Activated CD8-positive, alpha-beta T cell treated with anti-CD3 and anti-CD28 coated beads, Interleukin-2, amount 10 ng/mL, durations not matched to agents 7 days and 5 days (primary cell): Measurements from ENCODE around the gene KCNIP4. TPM values are rescaled to one million over a fixed set of nuclear protein-coding genes. Genes with fewer than 3 reads are reported as not detected.

Experiments
- ATAC-seq: fragments of 150-1000 bp; cut with Tn5 transposase; one replicate; pipeline ENCODE4 v1.10.0; 2021; ENCODE audit warnings: moderate library complexity
- CTCF ChIA-PET: fragments of 350-600 bp; sonication (Branson Sonifier 250); formaldehyde crosslinking; loops from one replicate; lab custom pipeline; 2021; ENCODE audit warnings: antibody characterized with exemption; lab: Charles Lee
- POLR2A ChIA-PET: fragments of 350-600 bp; sonication (Branson Sonifier 250); formaldehyde crosslinking; loops from one replicate; lab custom pipeline; 2021; ENCODE audit warnings: antibody characterized with exemption; lab: Charles Lee
- DNase-seq: peaks from one replicate; pipeline ENCODE4 v3.0.0-alpha.2; 2020
- H3K27ac Mint-ChIP-seq: one replicate; pipeline ENCODE4 v1.8.0; 2021; ENCODE audit warnings: mild to moderate bottlenecking, mixed read lengths
- H3K27me3 Mint-ChIP-seq: one replicate; pipeline ENCODE4 v1.8.0; 2021; ENCODE audit warnings: low read depth, mixed read lengths
- H3K36me3 Mint-ChIP-seq: one replicate; pipeline ENCODE4 v1.8.0; 2021; ENCODE audit warnings: low read depth, mixed read lengths
- H3K4me1 Mint-ChIP-seq: one replicate; pipeline ENCODE4 v1.8.0; 2021; ENCODE audit warnings: low read depth, mixed read lengths
- H3K4me3 Mint-ChIP-seq: one replicate; pipeline ENCODE4 v1.8.0; 2021; ENCODE audit warnings: mild to moderate bottlenecking, mixed read lengths
- H3K9me3 Mint-ChIP-seq: one replicate; pipeline ENCODE4 v1.8.0; 2022; ENCODE audit warnings: mixed read lengths; ENCODE audit not compliant: insufficient read depth
- total RNA-seq, 2 experiments: library from RNA; stranded (reverse); gene quantifications; one replicate each; pipeline ENCODE4 v1.2.3, GENCODE V29; 2021

The KCNIP4 gene
- total RNA-seq, 2 experiments from 2014 or later = not detected

DNA sequence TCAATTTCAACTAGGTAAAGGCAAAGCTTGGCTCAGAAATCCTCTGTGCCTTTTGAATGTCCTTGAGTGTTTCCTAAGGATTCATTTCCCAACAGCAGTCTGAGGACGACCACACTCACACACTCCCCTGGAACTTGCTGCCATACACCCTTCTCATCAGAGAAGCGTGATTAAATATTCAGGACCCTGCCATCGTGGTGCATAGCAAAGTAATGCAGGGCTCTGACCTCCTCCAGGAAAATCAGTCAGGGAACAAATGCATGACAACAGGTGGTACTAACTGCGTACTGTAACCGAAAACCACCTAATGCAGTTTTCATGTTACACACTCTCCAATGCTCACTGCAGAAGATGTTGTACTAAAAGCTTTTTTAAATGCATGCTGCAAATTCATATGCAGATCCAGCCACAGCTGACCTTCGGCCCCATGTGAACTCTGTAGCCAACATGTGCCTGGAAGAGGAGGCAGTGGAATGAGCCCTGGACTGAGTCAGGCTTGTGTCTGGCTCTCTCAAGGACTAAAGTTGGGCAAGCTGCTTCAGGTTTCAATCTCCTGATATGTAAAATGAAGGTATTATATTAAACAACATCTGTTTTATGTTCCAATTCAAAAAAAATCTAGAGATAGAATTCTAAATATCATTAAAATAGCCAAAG lies 238.3 kb downstream of the KCNIP4 start:
- DNase-seq (no peak), ATAC-seq (no peak)
- Mint-ChIP-seq H3K9me3 (no peaks in the 10 kb centered on the region), H3K27me3 (no peaks in the 10 kb centered on the region), H3K4me1 (no peaks in the 10 kb centered on the region), H3K36me3 (no peaks in the 10 kb centered on the region), H3K27ac (no peak overlapping the region), H3K4me3 (no peak overlapping the region)
- POLR2A ChIA-PET = no interaction called here
- CTCF ChIA-PET = no interaction called here

DNA sequence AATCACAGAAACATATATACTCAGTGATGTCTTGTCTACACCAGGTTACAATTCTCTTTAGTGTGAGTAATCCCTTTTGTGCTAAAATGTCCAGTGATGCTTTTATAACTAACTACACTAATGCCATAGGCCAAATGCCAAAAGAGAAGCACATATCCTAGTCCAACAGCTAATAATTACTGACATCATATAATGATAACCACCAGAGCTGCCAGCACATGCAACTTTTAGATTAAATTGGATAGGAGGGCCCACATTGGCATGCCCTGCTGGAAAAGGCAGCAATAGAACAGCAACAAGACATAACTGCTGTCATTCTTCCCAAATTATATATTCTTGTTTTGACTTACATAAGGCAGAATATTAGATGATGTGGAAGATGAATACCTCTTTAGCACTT lies 238.8 kb downstream of the KCNIP4 start:
- ATAC-seq = no peak
- Mint-ChIP-seq H3K4me1 (no peaks in the 10 kb centered on the region), H3K36me3 (no peaks in the 10 kb centered on the region), H3K4me3 (no peak overlapping the region), H3K9me3 (no peaks in the 10 kb centered on the region), H3K27ac (no peak overlapping the region), H3K27me3 (no peaks in the 10 kb centered on the region)
- POLR2A ChIA-PET = no interaction called here
- CTCF ChIA-PET = no interaction called here
- no peak for DNase-seq

DNA sequence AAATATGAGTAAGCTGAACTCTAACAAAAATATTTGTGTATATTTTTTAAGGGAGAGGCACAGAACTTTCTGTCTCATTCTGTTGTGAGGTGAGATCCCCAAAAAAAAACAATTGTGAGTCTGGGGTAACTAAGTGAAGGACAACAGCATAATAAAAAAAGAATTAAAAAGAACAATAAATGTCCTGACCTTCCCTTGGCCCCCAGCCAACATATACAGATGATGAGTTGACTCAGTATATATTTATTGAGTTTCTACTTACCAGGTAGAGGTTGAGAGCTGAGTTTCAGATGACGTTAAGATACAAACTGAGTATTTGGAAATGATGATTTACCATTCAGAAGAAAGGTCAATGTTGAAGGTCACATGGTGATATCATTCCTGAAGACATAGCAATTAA lies 239.5 kb downstream of the KCNIP4 start:
- POLR2A ChIA-PET = no interaction called here
- H3K4me1 Mint-ChIP-seq = no peaks in the 10 kb centered on the region
- ATAC-seq (no peak), DNase-seq (no peak)
- H3K4me3 Mint-ChIP-seq = no peak overlapping the region
- no peaks in the 10 kb centered on the region for H3K9me3 Mint-ChIP-seq
- no peaks in the 10 kb centered on the region for H3K27me3 Mint-ChIP-seq
- CTCF ChIA-PET = no interaction called here
- H3K36me3 Mint-ChIP-seq = no peaks in the 10 kb centered on the region
- no peak overlapping the region for H3K27ac Mint-ChIP-seq

DNA sequence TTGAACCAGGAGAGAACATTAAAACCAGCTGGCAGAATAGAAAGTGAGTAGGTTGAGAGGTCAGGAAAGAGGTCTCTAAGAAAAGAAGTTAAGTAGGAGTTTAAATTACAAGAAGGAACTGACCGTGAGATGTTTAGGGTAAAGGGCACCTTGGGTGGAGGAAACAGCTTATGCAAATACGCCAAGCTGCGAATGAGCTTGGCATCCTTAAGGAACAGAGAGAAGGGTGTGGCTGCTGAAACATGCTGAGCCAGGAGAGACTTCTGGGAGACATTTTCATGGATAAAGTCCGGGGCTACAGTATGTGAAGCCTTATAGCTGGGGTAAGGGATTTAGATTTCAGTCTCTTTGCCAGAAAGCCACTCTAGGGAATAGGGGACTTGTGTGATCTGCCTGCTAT lies 249.1 kb downstream of the KCNIP4 start:
- DNase-seq (no peak), ATAC-seq (no peak)
- Mint-ChIP-seq H3K4me1 (no peaks in the 10 kb centered on the region), H3K36me3 (no peaks in the 10 kb centered on the region), H3K9me3 (no peaks in the 10 kb centered on the region), H3K27ac (no peak overlapping the region), H3K4me3 (no peak overlapping the region), H3K27me3 (no peaks in the 10 kb centered on the region)
- CTCF ChIA-PET = no interaction called here
- POLR2A ChIA-PET = no interaction called here

DNA sequence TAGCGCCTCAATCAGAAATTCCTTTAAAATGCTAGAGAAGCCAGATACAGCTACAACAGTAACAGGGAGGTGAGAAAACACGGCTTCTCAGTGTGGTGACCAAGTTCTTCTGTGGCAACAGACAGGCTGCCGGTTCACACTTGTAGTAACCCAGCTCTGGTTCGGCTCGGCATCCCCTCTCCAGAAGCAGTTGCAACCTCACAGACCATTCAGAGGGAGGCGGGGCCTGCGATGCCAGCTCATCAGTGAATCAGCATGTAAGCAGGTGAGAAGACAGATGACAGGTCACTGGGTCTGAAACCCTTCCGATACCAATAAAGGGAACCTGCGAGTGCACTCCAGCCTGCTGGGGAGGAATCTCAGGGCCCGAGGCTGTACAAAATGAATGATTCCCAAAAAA lies 251.0 kb downstream of the KCNIP4 start:
- ATAC-seq = no peak
- no peak for DNase-seq
- Mint-ChIP-seq H3K4me3 (no peak overlapping the region), H3K36me3 (no peaks in the 10 kb centered on the region), H3K9me3 (no peaks in the 10 kb centered on the region), H3K4me1 (no peaks in the 10 kb centered on the region), H3K27ac (no peak overlapping the region), H3K27me3 (no peaks in the 10 kb centered on the region)
- CTCF ChIA-PET = no interaction called here
- POLR2A ChIA-PET = no interaction called here

DNA sequence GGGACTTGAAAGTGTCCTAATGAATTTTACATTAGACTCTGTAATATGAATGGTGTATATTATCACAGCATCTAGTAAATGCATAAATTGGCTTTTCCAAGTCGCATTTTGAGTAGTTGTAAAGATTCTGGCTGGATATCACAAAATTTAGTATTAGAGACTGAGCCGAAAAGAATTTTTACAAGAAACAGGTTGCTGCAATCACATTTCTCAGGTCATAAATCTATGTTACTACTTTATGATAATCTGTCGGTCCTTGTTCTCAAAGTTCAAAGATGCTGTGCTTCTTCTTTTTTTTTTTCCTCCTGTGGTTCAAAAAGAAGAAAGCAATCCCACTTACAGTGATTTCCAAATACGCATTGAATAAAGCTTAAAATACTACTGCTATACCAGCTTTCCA lies 253.4 kb downstream of the KCNIP4 start:
- no peak for ATAC-seq
- H3K4me3 Mint-ChIP-seq = no peak overlapping the region

DNA sequence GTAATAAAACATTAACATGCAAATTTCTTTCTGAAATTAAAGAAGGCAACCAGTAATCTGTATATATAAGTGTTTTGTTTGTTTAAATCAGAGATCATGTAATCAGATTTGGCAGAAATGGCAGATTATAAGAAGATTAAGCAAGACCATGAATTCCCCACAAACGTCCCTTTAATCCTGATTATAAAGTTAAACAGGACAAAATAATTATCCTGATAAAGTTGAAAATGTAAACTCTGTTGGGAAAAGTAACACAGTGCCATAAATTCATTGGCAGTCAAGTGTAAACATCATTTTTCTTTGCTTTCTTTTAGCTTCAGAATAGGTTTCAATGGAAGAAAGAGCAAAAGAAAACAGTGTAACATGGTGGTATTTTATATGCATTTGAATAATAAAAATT lies 256.3 kb downstream of the KCNIP4 start:
- H3K27me3 Mint-ChIP-seq = no peaks in the 10 kb centered on the region
- H3K4me3 Mint-ChIP-seq = no peak overlapping the region
- no peak overlapping the region for H3K27ac Mint-ChIP-seq
- POLR2A ChIA-PET = no interaction called here
- H3K36me3 Mint-ChIP-seq = no peaks in the 10 kb centered on the region
- DNase-seq = no peak
- no peaks in the 10 kb centered on the region for H3K9me3 Mint-ChIP-seq
- H3K4me1 Mint-ChIP-seq = no peaks in the 10 kb centered on the region
- CTCF ChIA-PET = no interaction called here
- ATAC-seq = no peak

More for the DNA sequence above, 253.4 kb downstream of the KCNIP4 start:
- ChIA-PET POLR2A (no interaction called here), CTCF (no interaction called here)
- DNase-seq = no peak
- Mint-ChIP-seq H3K27ac (no peak overlapping the region), H3K27me3 (no peaks in the 10 kb centered on the region), H3K4me1 (no peaks in the 10 kb centered on the region), H3K36me3 (no peaks in the 10 kb centered on the region), H3K9me3 (no peaks in the 10 kb centered on the region)

DNA sequence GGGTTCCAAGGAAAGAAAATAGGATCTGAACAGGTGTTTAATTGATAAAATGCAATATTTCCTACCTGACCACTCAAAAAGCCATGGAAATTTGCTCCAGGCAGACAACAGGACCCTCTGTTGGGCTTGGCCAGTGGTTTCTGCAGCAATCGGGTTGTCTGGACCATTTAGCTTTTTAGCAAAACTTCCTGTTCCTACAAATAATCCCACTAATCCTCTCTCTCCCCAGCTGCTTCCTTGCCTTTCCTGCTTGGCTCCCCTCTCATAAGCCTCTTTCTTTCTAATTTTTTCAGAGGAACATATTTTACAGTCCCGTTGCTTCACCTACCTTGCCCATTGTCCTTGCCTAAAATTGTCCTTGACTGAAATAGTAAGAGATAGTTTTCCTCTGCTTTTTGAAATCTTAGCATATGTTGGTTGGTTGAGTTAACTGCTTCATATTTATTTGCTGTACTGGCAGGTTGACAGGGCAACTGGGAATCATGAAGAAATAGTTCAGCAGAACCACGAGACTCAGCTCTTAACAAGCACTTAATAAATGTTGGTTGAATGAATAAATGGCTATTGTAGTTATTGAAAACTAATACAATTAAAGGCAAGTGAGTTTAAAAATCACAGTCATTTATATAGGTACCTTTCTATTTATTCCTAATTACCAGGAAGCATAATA lies 259.8 kb downstream of the KCNIP4 start:
- CTCF ChIA-PET = no interaction called here
- H3K27me3 Mint-ChIP-seq = no peaks in the 10 kb centered on the region
- no peaks in the 10 kb centered on the region for H3K36me3 Mint-ChIP-seq
- H3K4me1 Mint-ChIP-seq = no peaks in the 10 kb centered on the region
- POLR2A ChIA-PET = no interaction called here
- H3K27ac Mint-ChIP-seq = no peak overlapping the region
- DNase-seq = no peak
- ATAC-seq = no peak
- H3K9me3 Mint-ChIP-seq = no peaks in the 10 kb centered on the region
- no peak overlapping the region for H3K4me3 Mint-ChIP-seq

DNA sequence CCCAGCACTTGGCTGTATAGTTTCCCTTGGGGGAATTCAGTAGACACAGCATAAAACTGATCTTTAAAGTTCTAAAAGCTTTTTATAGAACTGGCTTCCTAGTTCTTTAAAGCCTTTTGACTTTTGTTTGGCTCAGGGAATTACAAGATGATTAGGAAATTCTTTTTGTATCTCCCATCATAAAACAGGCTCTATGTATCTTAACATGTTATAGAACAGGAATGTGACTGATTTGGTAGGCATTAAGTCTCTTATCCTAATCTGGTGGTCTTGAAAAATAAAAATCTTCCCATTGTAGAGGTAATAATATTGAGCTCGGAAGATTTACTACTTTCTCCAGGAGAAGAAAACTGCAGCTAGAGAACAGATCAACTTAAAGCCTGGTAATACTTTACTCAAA lies 262.7 kb downstream of the KCNIP4 start:
- H3K4me3 Mint-ChIP-seq = no peak overlapping the region
- POLR2A ChIA-PET = no interaction called here
- no peaks in the 10 kb centered on the region for H3K4me1 Mint-ChIP-seq
- no peaks in the 10 kb centered on the region for H3K36me3 Mint-ChIP-seq
- no peak for DNase-seq
- ATAC-seq = no peak
- CTCF ChIA-PET = no interaction called here
- no peaks in the 10 kb centered on the region for H3K27me3 Mint-ChIP-seq
- no peak overlapping the region for H3K27ac Mint-ChIP-seq
- no peaks in the 10 kb centered on the region for H3K9me3 Mint-ChIP-seq

DNA sequence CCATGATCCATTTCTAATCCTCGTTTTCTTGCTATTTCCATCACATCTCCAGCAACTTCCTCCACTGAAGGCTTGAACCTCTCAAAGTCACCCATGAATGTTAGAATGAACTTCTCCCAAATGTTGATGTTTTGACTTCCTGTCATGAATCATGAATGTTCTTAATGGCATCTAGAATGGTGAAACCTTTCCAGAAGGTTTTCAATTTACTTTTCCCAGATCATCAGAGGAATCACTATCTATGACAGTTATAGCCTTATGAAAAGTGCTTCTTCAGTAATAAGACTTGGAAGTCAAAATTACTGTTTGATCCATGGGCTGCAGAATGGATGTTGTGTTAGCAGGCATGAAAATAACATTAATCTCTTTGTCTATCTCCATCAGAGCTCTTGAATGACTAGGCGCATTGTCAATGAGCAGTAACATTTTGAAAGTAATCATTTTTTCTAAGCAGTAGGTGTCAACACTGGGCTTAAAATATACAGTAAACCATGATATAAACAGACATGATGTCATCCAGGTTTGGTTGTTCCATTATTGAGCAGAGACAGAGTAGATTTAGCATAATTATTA lies 268.2 kb downstream of the KCNIP4 start:
- ChIA-PET CTCF (no interaction called here), POLR2A (no interaction called here)
- ATAC-seq (no peak), DNase-seq (no peak)
- Mint-ChIP-seq H3K4me1 (no peaks in the 10 kb centered on the region), H3K36me3 (no peaks in the 10 kb centered on the region), H3K27ac (no peak overlapping the region), H3K4me3 (no peak overlapping the region), H3K9me3 (no peaks in the 10 kb centered on the region), H3K27me3 (no peaks in the 10 kb centered on the region)

DNA sequence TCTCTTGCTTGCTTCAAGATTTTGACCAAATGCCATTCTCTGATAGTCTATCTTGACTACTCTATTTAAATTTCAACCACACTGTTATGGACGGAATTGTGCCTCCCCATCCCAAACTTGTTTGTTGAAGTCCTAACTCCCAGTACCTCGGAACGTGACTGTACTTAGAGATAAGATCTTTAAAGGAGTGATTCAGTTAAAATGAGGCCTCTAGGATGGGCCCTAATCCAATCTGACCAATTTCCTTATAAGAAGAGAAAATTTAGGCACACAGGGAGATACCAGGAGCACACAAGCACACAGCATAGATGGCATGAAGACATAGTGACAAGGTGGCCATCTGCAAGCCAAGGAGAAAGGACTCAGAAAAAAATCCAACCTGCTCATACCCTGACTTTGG lies 269.9 kb downstream of the KCNIP4 start:
- no peaks in the 10 kb centered on the region for H3K36me3 Mint-ChIP-seq
- H3K27me3 Mint-ChIP-seq = no peaks in the 10 kb centered on the region
- no peaks in the 10 kb centered on the region for H3K4me1 Mint-ChIP-seq

DNA sequence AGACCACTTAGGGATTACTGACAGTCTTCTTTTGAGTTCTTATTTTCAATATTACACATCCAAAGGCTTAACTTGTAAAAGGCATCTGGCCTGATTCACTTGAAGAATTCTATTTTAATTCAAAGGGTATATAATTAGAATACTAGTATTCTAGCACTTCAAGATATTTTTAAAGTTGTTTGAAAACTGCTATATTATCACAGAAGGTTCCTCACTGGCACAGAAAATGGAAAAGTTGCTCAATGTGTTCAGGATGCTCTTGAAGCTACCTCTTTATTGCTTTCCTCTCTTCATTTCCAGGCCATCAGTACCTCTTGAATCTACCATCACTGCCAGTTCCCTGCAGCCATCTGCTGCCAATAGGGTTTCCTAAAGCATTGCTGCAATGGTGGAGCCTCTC lies 271.4 kb downstream of the KCNIP4 start:
- ChIA-PET CTCF (no interaction called here), POLR2A (no interaction called here)
- no peaks in the 10 kb centered on the region for H3K27me3 Mint-ChIP-seq
- no peak overlapping the region for H3K4me3 Mint-ChIP-seq
- H3K27ac Mint-ChIP-seq = no peak overlapping the region
- no peaks in the 10 kb centered on the region for H3K4me1 Mint-ChIP-seq
- no peaks in the 10 kb centered on the region for H3K9me3 Mint-ChIP-seq
- ATAC-seq = no peak
- H3K36me3 Mint-ChIP-seq = no peaks in the 10 kb centered on the region
- DNase-seq = no peak

More for the DNA sequence above, 269.9 kb downstream of the KCNIP4 start:
- Mint-ChIP-seq H3K27ac (no peak overlapping the region), H3K4me3 (no peak overlapping the region), H3K9me3 (no peaks in the 10 kb centered on the region)
- DNase-seq (no peak), ATAC-seq (no peak)
- CTCF ChIA-PET = no interaction called here
- POLR2A ChIA-PET = no interaction called here
